Vagina (tissue), 2 donors: ENCODE results near the gene PNPLA2. TPM values are rescaled to one million over a fixed set of nuclear protein-coding genes. Genes with fewer than 3 reads are reported as not detected.

Experiments
- DNase-seq, 2 donors: peaks; one replicate each; pipeline ENCODE4 v3.0.0-alpha.2; 2017; ENCODE audit errors: extremely low spot score in 2 of 2
- H3K27ac ChIP-seq: fragments of 200-600 bp; sonication (generic); one replicate; pipeline ENCODE4 v1.5.1; 2019
- H3K27me3 ChIP-seq: fragments of 200-600 bp; sonication (generic); one replicate; pipeline ENCODE4 v1.5.1; 2019
- H3K36me3 ChIP-seq, 2 donors: fragments of 200-600 bp; sonication (generic); one replicate each; pipeline ENCODE4 v1.5.1; 2017 to 2019
- H3K4me1 ChIP-seq: fragments of 200-600 bp; sonication (generic); one replicate; pipeline ENCODE4 v1.5.1; 2019
- H3K4me3 ChIP-seq, 2 donors: fragments of 200-600 bp; sonication (generic); 1 replicate in 1 of 2; 2 replicates in 1 of 2; pipeline ENCODE4 v1.5.1; 2016 to 2019
- H3K9me3 ChIP-seq: fragments of 200-600 bp; sonication (generic); one replicate; pipeline ENCODE4 v1.5.1; 2019
- POLR2A ChIP-seq, 2 donors: fragments of 450-650 bp; IDR thresholded peaks; one replicate each; pipeline ENCODE4 v1.6.1; 2017; ENCODE audit warnings: antibody characterized with exemption in 2 of 2, mild to moderate bottlenecking in 2 of 2, moderate library complexity in 2 of 2
- POLR2AphosphoS5 ChIP-seq, 2 donors: sonication (generic); formaldehyde crosslinking; IDR thresholded peaks; one replicate each; pipeline ENCODE4 v1.9.0; 2017; ENCODE audit warnings: antibody characterized with exemption in 2 of 2, mild to moderate bottlenecking in 2 of 2, low read depth in 1 of 2; ENCODE audit not compliant: insufficient read depth in 1 of 2
- intact Hi-C: fragments of 100-400 bp; cut with DNase I; formaldehyde crosslinking; loops from one replicate; pipeline ENCODE4 v1.15.1; 2023
- total RNA-seq: library from RNA; depleted of rRNA; stranded (reverse); fragments of >200 nt; gene quantifications from one replicate; pipeline ENCODE4 v1.2.3, GENCODE V29; 2016
- TF ChIP-seq, protein P1 (sequence below), 3 experiments: fragments of 450-650 bp in 2 of 3; fragments of 200-600 bp in 1 of 3; sonication (generic) in 1 of 3; IDR thresholded peaks; one replicate each; pipeline ENCODE4 v1.5.1; 2017 to 2019; ENCODE audit warnings: antibody characterized with exemption in 3 of 3, mild to moderate bottlenecking in 2 of 3, moderate library complexity in 2 of 3

The PNPLA2 gene
- total RNA-seq, 1 donor from 2014 or later = 103 TPM

DNA sequence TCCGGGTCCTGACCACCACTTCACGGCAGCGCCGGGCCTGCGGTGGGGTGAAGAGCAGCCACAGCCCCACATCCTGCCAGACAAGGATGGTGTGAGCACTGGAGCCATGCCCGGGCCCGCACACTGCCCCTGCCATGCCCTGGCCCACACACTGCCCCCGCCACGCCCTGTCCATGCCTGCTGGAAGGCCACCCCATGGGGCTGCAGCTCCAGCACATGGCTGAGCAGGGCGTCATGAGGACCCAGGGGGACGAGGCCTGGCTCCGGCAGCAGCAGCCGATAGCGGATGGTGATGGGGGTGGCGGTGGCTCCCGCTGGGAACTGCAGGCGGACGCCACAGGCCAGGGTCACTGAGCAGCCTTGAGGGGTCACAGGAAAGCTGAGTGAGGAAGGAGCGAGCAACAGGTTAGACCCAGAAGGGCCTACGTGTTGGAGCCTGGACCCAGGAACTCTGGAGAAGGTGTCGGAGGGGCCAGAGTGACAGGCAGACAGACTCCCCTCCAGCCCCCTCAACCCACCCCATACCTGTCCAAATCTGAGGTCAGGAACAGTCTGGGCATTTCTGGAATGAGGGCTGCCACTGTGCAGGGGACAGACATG lies 16.6 kb upstream of the PNPLA2 start:
- no peaks in the 10 kb centered on the region for H3K27me3 ChIP-seq
- H3K4me1 ChIP-seq = peaks cover 25% of the 10 kb centered on the region
- H3K9me3 ChIP-seq = no peaks in the 10 kb centered on the region
- H3K4me3 ChIP-seq = no peak overlapping the region
- H3K27ac ChIP-seq = no peak overlapping the region
- peaks cover 0 to 13% of the 10 kb centered on the region in 2 donors for H3K36me3 ChIP-seq
- DNase-seq = no peak
- intact Hi-C loops = no loop called here
- TF ChIP-seq, protein P1, sequence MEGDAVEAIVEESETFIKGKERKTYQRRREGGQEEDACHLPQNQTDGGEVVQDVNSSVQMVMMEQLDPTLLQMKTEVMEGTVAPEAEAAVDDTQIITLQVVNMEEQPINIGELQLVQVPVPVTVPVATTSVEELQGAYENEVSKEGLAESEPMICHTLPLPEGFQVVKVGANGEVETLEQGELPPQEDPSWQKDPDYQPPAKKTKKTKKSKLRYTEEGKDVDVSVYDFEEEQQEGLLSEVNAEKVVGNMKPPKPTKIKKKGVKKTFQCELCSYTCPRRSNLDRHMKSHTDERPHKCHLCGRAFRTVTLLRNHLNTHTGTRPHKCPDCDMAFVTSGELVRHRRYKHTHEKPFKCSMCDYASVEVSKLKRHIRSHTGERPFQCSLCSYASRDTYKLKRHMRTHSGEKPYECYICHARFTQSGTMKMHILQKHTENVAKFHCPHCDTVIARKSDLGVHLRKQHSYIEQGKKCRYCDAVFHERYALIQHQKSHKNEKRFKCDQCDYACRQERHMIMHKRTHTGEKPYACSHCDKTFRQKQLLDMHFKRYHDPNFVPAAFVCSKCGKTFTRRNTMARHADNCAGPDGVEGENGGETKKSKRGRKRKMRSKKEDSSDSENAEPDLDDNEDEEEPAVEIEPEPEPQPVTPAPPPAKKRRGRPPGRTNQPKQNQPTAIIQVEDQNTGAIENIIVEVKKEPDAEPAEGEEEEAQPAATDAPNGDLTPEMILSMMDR (IDR thresholded peaks at IDR 0.05) = no peak
- TF ChIP-seq POLR2A (IDR thresholded peaks at IDR 0.05) (no peak), POLR2AphosphoS5 (IDR thresholded peaks at IDR 0.05; ENCODE audit: insufficient read depth in 1 of 2, low read depth in 1 of 2) (no peak)

DNA sequence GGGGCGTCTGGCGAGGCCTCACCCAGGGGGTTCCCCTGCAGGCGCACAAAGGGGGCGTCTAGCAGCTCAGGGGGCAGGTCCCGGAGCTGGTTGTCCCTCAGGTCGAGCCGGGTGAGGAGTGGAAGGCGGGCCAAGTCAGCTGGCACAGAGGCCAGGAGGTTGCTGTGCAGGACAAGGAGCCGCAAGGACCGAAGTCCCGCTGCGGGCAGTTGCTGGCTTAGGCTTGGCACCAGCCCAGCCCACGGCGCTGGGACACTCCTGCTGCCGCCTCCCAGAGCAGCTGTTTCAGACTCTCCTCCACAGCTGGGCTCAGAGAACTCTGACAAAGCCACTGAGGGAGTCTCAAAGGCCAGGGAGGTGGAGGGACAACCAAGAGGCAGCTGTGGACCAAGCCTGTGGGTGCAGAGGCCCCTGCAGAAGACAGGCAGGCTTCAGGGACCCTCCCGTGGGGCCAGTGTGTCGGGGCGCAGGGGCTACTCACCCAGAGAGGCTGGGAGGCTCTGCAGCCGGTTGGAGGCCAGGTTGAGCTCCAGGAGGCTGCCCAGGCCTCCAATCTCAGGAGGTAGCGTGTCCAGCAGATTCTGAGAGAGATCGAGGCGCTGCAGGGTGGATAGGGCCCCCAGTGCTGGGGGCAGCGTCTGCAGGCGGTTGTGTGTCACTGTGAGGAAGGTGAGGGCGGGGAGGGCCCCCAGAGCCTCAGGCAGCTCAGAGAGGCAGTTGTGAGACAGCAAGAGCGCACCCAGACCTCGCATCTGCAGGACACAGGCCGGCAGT lies 15.8 kb upstream of the PNPLA2 start:
- peaks cover 23% of the 10 kb centered on the region for H3K4me1 ChIP-seq
- no peaks in the 10 kb centered on the region for H3K9me3 ChIP-seq
- no peaks in the 10 kb centered on the region for H3K27me3 ChIP-seq
- no peak for TF ChIP-seq POLR2AphosphoS5 (IDR thresholded peaks at IDR 0.05; ENCODE audit: insufficient read depth in 1 of 2, low read depth in 1 of 2)
- no peak for TF ChIP-seq POLR2A (IDR thresholded peaks at IDR 0.05)
- TF ChIP-seq, protein P1 (IDR thresholded peaks at IDR 0.05) = no peak
- H3K4me3 ChIP-seq = no peak overlapping the region
- peaks cover 0 to 13% of the 10 kb centered on the region in 2 donors for H3K36me3 ChIP-seq
- DNase-seq = no peak
- intact Hi-C loops = no loop called here
- H3K27ac ChIP-seq = no peak overlapping the region

DNA sequence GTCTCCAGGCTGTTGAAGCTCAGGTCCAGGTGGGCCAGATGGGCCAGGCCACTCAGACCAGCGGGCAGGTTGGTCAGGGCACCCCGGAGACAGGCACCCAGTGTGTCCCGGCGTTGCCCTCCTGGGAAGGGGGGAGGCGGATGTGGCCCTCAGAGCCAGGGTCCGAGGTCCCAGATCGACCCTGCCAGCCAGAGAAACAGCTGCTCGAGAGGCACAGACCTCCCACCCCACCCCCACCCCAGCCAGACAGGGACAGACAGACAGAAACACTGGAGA lies 15.3 kb upstream of the PNPLA2 start:
- Histone ChIP-seq H3K27ac (no peak overlapping the region), H3K4me1 (peaks cover 25% of the 10 kb centered on the region), H3K9me3 (no peaks in the 10 kb centered on the region), H3K36me3 (peaks cover 0 to 13% of the 10 kb centered on the region in 2 donors), H3K27me3 (no peaks in the 10 kb centered on the region), H3K4me3 (no peak overlapping the region)
- no peak for TF ChIP-seq POLR2AphosphoS5 (IDR thresholded peaks at IDR 0.05; ENCODE audit: insufficient read depth in 1 of 2, low read depth in 1 of 2)
- TF ChIP-seq, protein P1 (IDR thresholded peaks at IDR 0.05) = no peak
- no peak for TF ChIP-seq POLR2A (IDR thresholded peaks at IDR 0.05)
- intact Hi-C loops = no loop called here
- DNase-seq = no peak

DNA sequence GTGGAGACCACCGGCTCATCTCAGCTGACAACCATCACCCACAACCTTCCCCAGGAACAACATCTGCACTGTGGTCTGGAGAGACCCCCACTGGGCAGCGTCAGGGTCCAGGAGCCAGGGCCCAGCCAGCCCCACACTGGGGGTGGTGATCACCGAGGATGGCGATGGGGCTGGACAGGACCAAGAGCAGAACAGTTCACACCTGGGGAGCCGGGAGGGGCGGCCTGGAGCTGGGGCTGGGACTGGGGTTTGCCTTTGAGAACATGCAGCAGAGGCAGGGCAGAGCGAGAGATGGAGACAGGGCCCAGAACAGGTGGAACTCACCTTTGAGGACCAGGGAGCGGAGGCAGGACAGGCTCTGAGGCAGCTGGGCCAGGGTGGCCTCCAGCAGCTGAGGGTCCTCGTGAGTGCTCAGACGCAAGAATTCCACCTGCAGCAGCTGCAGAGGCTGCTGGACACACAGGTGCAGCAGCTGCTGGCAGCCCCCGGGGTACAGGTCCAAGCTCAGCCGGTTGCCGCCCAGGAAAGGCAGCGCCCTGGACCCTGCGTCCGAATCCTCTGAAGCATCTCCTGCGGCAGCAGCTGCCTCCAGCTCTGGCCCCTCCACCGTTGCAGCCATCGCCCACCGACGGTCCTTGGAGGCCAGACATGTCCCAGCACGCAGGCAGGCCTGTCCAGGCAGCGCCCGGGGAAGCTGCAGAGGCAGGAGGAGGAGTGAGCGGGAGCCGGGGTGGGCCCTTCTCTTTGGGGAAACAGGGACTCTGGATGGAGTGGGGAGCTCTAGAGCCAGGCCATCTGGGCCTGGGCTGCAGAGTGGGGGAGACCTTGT lies 14.7 kb upstream of the PNPLA2 start:
- Histone ChIP-seq H3K4me1 (peaks cover 27% of the 10 kb centered on the region), H3K27ac (peak overlapping the region; percentile 88), H3K27me3 (no peaks in the 10 kb centered on the region), H3K9me3 (no peaks in the 10 kb centered on the region), H3K36me3 (peaks cover 0 to 13% of the 10 kb centered on the region in 2 donors), H3K4me3 (peak overlapping the region; percentile 49 to 54)
- no peak for DNase-seq
- TF ChIP-seq, protein P1 (IDR thresholded peaks at IDR 0.05) = no peak
- TF ChIP-seq POLR2AphosphoS5 (IDR thresholded peaks at IDR 0.05; ENCODE audit: insufficient read depth in 1 of 2, low read depth in 1 of 2) (no peak), POLR2A (IDR thresholded peaks at IDR 0.05) (no peak)
- intact Hi-C loops = no loop called here
